ENCODE results near the gene HECTD4. TPM values are rescaled to one million over a fixed set of nuclear protein-coding genes. Genes with fewer than 3 reads are reported as not detected.

HECTD4 gene
- total RNA-seq, 1 donor from 2014 or later, result 12.9 TPM

DNA sequence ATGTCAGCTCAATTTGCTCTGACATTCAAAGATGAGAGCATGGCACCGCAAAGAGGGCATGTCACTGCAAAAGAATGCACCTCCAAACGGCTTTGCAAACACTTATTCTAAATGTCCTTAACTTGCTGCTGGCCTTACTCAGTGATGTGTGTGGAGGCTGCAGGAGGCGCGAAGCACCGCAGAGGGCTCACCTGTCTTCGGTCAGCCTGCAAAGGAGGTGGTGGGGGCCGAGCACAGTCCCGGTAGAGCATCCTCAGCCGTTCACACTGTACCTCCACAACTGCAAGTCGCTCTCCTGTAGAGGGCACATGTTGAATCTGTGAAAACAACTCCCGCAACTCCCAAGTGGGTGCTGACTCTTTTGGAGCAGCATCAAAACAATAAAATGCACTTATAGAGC, 163.0 kb downstream of the HECTD4 start:
- peaks cover 7% of the 10 kb centered on the region for H3K36me3 ChIP-seq (ENCODE audit: control insufficient read depth, insufficient read depth, low read length)
- no peak for FAIRE-seq
- H3K27me3 ChIP-seq (ENCODE audit: control insufficient read depth, insufficient read depth, low read length), result no peaks in the 10 kb centered on the region
- TF ChIP-seq, protein P1, sequence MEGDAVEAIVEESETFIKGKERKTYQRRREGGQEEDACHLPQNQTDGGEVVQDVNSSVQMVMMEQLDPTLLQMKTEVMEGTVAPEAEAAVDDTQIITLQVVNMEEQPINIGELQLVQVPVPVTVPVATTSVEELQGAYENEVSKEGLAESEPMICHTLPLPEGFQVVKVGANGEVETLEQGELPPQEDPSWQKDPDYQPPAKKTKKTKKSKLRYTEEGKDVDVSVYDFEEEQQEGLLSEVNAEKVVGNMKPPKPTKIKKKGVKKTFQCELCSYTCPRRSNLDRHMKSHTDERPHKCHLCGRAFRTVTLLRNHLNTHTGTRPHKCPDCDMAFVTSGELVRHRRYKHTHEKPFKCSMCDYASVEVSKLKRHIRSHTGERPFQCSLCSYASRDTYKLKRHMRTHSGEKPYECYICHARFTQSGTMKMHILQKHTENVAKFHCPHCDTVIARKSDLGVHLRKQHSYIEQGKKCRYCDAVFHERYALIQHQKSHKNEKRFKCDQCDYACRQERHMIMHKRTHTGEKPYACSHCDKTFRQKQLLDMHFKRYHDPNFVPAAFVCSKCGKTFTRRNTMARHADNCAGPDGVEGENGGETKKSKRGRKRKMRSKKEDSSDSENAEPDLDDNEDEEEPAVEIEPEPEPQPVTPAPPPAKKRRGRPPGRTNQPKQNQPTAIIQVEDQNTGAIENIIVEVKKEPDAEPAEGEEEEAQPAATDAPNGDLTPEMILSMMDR (IDR thresholded peaks at IDR 0.05; ENCODE audit: insufficient read depth, low read length, severe bottlenecking), result no peak
- DNase-seq (ENCODE audit: low read depth), result peak; percentile 4
- no peak overlapping the region for H3K4me3 ChIP-seq (ENCODE audit: low read depth, low read length)

DNA sequence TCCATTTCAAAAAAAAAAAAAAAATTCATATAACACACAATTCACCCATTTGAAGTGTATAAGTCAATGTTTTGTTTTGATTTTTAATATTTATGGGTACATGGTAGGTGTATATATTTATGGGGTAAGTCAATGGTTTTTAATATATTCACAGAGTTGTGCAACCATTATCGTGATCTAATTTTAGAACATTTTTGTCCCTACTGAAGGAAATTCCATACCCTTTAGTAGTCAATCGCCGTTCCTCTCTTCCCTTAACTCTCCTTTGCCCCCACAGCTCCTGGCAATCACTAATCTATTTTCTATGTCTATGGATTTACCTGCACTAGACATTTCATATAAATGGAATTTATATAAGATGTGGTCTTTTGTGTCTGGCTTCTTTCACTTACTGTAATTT, 164.1 kb downstream of the HECTD4 start:
- FAIRE-seq (no peak), DNase-seq (ENCODE audit: low read depth) (peak; percentile 6)
- Histone ChIP-seq H3K4me3 (ENCODE audit: low read depth, low read length) (no peak overlapping the region), H3K36me3 (ENCODE audit: control insufficient read depth, insufficient read depth, low read length) (peaks cover 8% of the 10 kb centered on the region), H3K27me3 (ENCODE audit: control insufficient read depth, insufficient read depth, low read length) (no peaks in the 10 kb centered on the region)
- TF ChIP-seq, protein P1 (IDR thresholded peaks at IDR 0.05; ENCODE audit: insufficient read depth, low read length, severe bottlenecking), result no peak

DNA sequence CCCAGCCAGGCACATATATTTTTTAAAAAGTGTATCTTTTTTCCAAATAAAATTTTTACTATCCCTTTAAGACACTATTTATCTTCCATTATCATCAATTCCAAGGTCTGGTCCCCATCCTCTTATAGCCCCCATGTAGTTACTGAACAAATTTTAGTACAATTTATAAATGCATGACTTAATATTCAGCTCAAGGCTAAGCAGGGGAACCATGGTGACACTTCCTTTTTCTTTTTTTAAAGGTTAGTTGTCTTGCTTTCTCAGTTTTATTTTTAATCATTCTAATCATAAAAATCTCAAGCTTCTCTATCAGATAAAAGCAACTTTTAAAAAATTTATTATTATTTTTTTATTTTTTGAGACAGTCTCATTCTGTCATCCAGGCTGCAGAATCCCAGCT, 164.6 kb downstream of the HECTD4 start:
- Histone ChIP-seq H3K4me3 (ENCODE audit: low read depth, low read length) (no peak overlapping the region), H3K27me3 (ENCODE audit: control insufficient read depth, insufficient read depth, low read length) (no peaks in the 10 kb centered on the region), H3K36me3 (ENCODE audit: control insufficient read depth, insufficient read depth, low read length) (peaks cover 8% of the 10 kb centered on the region)
- DNase-seq (ENCODE audit: low read depth) (no peak), FAIRE-seq (no peak)
- TF ChIP-seq, protein P1 (IDR thresholded peaks at IDR 0.05; ENCODE audit: insufficient read depth, low read length, severe bottlenecking), result no peak

DNA sequence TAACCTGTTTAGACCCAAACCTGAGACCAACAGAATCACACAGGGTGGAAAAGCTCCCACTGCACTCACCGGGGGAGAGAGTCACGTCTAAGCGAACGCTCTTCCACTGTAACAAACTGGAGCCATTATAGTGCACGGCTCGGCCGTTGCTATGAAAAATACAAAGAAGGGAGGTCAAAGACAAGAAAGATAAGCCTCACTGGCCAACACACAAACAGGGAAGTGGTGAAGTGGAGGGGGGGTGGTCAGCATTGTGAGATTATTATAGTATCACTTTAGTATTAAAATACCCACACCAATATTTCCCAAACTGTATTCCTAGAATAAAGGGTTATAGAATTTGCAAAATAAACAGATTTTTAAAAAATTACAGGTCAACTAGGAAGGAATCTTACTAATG, 166.0 kb downstream of the HECTD4 start:
- Histone ChIP-seq H3K36me3 (ENCODE audit: control insufficient read depth, insufficient read depth, low read length) (peaks cover 12% of the 10 kb centered on the region), H3K27me3 (ENCODE audit: control insufficient read depth, insufficient read depth, low read length) (no peaks in the 10 kb centered on the region), H3K4me3 (ENCODE audit: low read depth, low read length) (no peak overlapping the region)
- DNase-seq (ENCODE audit: low read depth) (no peak), FAIRE-seq (no peak)
- TF ChIP-seq, protein P1 (IDR thresholded peaks at IDR 0.05; ENCODE audit: insufficient read depth, low read length, severe bottlenecking), result no peak

DNA sequence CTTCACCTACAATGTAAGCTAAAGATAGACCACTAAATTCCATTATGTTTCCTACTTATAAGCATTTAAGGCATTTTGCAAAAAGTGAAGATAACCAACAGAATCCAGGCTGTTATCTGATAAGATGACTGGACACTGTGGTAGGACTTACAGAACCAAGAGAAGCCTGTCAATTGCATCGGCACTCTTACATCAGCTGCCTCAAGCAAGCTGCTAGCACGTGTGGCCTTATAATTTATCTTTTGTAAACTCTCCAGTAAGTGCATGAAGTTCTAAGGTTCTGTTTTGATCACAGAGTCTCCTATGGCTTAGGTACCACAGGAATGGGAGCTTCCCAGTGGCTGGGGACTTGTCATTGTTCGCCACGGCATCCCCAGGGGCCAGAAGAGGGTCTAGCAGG, 168.2 kb downstream of the HECTD4 start:
- no peaks in the 10 kb centered on the region for H3K27me3 ChIP-seq (ENCODE audit: control insufficient read depth, insufficient read depth, low read length)
- FAIRE-seq, result no peak
- TF ChIP-seq, protein P1 (IDR thresholded peaks at IDR 0.05; ENCODE audit: insufficient read depth, low read length, severe bottlenecking), result no peak
- DNase-seq (ENCODE audit: low read depth), result no peak
- no peak overlapping the region for H3K4me3 ChIP-seq (ENCODE audit: low read depth, low read length)
- H3K36me3 ChIP-seq (ENCODE audit: control insufficient read depth, insufficient read depth, low read length), result peaks cover 15% of the 10 kb centered on the region

DNA sequence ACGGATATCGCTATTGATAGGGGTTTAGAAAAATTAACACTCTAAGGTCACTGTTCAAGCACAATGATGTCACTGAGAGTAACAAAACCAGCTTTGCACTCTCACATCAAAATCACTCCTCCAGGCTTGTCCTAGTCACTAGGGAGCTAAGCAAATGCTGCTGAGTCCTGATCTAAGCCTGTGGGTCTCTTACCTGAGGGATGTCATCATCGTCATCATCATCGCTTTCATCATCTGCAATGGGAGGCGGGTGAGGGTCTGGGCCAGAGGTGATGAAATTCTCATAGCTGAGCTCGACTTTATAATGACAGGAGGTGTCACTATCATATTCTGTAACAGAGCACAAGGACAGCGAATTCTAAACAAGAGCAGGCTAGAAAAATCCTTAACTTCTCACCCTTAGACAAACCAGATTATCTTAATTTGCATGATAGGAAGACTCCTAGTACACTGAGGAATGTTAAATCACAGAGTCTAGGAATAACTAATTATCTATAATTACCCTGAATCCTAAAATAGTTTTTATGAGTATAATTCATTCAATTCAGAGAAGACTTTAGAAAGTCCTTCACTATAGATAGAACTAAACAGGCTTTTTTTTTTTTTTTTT, 173.8 kb downstream of the HECTD4 start:
- FAIRE-seq, result no peak
- H3K27me3 ChIP-seq (ENCODE audit: control insufficient read depth, insufficient read depth, low read length), result no peaks in the 10 kb centered on the region
- no peak for DNase-seq (ENCODE audit: low read depth)
- no peak overlapping the region for H3K4me3 ChIP-seq (ENCODE audit: low read depth, low read length)
- TF ChIP-seq, protein P1 (IDR thresholded peaks at IDR 0.05; ENCODE audit: insufficient read depth, low read length, severe bottlenecking), result no peak
- H3K36me3 ChIP-seq (ENCODE audit: control insufficient read depth, insufficient read depth, low read length), result peaks cover 8% of the 10 kb centered on the region
